ENCODE measurements around the gene TBX3.
A peak's percentile ranks its signal among the peaks of the same experiment; 100 is the strongest.

- TF ChIP-seq YY1 (IDR thresholded peaks at IDR 0.05; ENCODE audit: insufficient read depth, insufficient read length) (no peak), SUZ12 (IDR thresholded peaks at IDR 0.05; ENCODE audit: extremely low read depth, insufficient read depth, insufficient read length) (peak; percentile 52)
Observed at GRCh38 chr12:114694436-114695304, 10.7 kb upstream of the TBX3 start.

Measured in NT2/D1 (cell line).